Esophagus squamous epithelium (tissue), 4 donors: ENCODE results near the gene CHMP3.

Experiments used
- POLR2A ChIP-seq, 4 donors: fragments of 450-650 bp; IDR thresholded peaks; one replicate each; pipeline ENCODE4 v1.6.1; 2017; ENCODE audit warnings: antibody characterized with exemption in 4 of 4, mild to moderate bottlenecking in 4 of 4, moderate library complexity in 3 of 4
- TF ChIP-seq, protein P1 (sequence below), 6 experiments: fragments of 450-650 bp in 4 of 6; fragments of 200-600 bp in 2 of 6; sonication (generic) in 2 of 6; IDR thresholded peaks; one replicate each; pipeline ENCODE4 v1.5.1; 2016 to 2019; ENCODE audit warnings: antibody characterized with exemption in 6 of 6, mild to moderate bottlenecking in 4 of 6, moderate library complexity in 4 of 6

DNA sequence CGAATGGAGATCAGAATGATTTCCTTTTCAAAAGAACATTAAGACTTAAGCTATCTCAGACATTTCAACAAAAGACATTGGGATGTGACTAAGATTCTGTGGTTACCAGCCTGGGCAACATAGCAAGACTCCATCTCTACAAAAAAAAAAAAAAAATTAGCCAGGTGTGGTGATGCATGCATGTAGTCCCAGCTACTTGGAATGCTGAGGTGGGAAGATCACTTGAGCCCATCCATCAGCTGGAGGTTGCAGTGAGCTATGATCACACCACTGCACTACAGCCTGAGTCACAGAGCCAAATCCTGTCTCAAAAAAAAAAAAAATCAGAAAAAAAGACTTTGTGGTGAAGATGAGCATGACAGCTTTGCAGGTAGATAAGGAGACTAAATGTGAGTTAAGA lies 47.6 kb upstream of the CHMP3 start:
- TF ChIP-seq, protein P1, sequence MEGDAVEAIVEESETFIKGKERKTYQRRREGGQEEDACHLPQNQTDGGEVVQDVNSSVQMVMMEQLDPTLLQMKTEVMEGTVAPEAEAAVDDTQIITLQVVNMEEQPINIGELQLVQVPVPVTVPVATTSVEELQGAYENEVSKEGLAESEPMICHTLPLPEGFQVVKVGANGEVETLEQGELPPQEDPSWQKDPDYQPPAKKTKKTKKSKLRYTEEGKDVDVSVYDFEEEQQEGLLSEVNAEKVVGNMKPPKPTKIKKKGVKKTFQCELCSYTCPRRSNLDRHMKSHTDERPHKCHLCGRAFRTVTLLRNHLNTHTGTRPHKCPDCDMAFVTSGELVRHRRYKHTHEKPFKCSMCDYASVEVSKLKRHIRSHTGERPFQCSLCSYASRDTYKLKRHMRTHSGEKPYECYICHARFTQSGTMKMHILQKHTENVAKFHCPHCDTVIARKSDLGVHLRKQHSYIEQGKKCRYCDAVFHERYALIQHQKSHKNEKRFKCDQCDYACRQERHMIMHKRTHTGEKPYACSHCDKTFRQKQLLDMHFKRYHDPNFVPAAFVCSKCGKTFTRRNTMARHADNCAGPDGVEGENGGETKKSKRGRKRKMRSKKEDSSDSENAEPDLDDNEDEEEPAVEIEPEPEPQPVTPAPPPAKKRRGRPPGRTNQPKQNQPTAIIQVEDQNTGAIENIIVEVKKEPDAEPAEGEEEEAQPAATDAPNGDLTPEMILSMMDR (IDR thresholded peaks at IDR 0.05): no peak
- no peak for TF ChIP-seq POLR2A (IDR thresholded peaks at IDR 0.05)
